ENCODE data around the gene SHE.
A peak's percentile ranks its signal among the peaks of the same experiment; 100 is the strongest.
"Not testable (repeated sequence)": the region's sequence is repeated elsewhere in the genome, so short reads cannot be mapped to it uniquely, and the experiment has no call there.

Gene SHE

DNA sequence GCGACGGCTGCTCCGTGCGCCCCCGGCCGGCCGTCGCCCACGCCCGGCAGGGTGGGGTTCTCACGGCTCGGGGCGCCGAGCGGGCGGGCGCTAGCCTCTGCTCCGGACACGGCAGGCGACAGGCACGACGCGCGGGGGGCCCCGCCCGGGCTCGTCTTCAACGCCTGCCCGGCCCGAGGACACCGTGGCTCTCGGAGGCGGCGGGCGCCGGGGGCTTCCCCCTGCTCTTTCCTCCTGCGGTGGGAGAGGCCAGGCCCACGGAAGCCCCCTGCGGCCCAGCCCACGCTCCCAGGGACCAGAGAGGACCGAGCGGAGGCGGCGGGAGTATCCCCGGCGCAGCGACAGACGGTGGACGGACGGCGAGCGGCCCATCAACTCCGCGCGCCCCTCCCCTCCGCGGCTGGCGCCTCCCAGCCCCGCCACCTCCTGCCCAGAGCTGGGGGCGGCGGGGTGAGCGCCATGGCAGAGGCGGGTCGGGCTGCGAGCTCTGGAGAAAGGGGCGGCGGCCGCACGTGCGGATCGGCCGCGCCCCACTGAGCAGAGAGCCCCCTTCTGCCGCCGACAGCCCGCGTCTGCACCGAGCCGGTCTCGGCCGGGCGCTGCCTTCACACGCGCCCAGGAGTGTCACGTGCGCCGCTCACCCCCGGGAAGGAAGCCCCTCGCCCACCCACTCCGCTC, at the start of gene SHE, which contains the start of gene TDRD10:
Gene SHE (minus strand): TSS at position 347 of the 678 bp plus-strand sequence. CDS start 386 bp downstream, outside the sequence.
Gene TDRD10 (plus strand): TSS at position 154 of the 678 bp plus-strand sequence. CDS start 4,685 bp downstream, outside the sequence.
- no peak for TF ChIP-seq GATA1 (IDR thresholded peaks at IDR 0.05; ENCODE audit: low read depth, low read length)
- no peak for TF ChIP-seq POLR2A (IDR thresholded peaks at IDR 0.05; ENCODE audit: low read length)
- DNase-seq = no peak

DNA sequence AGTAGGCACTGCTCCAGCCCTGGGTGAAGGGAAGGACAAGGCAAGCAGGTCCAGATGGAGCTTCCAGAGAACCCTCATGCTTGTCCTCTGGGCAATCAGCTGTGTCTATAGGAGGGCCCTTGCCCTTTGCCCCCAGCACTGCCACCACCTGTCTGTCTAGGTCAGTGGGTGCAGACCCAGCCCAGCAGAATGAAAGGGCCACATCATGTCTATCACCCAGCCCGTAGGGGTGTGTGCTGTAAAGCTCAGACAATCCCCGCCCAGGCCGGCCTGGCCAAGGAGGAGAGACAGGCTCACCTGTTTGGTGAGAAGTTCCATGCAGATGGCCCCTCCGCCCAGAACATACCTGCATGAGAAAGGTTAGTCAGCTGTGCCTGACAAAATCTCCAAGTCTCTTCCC, 49.3 kb upstream of the SHE start:
- DNase-seq = no peak
- TF ChIP-seq GATA1 (IDR thresholded peaks at IDR 0.05; ENCODE audit: low read depth, low read length) = no peak
- no peak for TF ChIP-seq POLR2A (IDR thresholded peaks at IDR 0.05; ENCODE audit: low read length)

DNA sequence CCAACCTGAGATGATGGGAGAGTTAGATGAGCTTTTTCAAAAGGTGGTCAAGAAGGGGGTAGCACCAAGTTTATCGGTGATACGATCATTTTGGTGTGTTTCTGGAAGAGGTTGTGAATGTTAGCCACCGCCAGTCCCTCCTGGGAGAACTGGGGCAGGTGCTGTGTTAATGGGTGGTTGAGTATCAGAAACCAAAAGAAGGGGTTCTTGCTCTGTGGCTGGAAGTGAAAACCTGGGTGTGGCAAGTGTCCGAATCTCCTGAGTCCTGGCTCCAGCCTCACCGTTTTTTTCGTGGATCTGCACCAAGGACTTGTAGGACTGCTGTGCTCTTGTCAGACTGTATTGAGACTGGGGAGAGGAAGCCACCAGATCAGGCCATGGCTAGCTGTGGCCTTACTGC, 48.4 kb upstream of the SHE start:
- TF ChIP-seq GATA1 (IDR thresholded peaks at IDR 0.05; ENCODE audit: low read depth, low read length) = no peak
- TF ChIP-seq POLR2A (IDR thresholded peaks at IDR 0.05; ENCODE audit: low read length) = no peak
- no peak for DNase-seq

DNA sequence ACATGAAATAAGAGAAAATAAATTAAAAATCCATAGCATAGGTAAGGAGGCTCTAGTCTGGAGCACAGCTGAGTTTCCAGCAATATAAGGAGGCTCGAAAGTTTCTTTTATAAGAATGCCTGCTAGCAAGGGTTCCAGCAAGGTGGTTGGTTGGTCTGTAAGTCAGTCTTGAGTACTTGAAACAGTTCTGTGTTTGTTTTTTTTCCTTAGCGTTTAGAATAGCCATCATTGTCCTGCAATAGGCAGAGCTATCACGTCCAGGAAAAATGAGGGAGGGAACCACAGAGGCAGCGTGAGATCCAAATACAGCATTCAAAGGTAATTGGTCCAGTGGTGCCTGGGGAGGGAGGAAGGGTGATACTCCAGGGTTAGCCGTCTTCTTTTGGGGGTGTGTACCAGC, 47.9 kb upstream of the SHE start:
- TF ChIP-seq GATA1 (IDR thresholded peaks at IDR 0.05; ENCODE audit: low read depth, low read length) (no peak), POLR2A (IDR thresholded peaks at IDR 0.05; ENCODE audit: low read length) (no peak)
- DNase-seq = no peak

DNA sequence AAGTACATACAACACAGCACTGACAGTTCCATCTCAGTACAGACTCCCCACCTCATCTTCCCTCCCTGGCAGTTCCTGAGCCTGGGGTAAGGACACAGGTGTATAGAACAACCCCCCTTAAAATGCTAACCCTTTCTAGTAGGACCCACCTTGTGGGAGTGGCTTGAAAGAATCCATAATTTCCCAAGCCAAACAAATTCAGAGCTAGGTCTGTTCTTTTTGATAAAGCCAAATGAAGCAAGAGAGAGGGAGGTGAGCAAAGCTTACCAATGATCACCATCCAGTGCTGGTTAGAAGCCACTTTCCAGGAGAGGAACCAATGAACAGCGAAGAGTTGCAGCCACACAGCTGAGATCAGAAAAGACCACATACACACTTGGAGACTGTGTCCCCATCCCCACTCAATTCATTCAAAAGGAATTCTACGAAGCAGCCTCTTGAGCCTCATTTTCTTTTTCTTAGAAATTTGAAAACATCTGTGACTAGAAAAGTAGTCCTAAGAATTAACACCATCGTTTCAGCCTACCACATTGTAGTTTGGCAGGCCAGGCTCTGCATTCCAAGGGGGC, 47.1 kb upstream of the SHE start:
- TF ChIP-seq POLR2A (IDR thresholded peaks at IDR 0.05; ENCODE audit: low read length) (no peak), GATA1 (IDR thresholded peaks at IDR 0.05; ENCODE audit: low read depth, low read length) (no peak)
- DNase-seq = no peak

DNA sequence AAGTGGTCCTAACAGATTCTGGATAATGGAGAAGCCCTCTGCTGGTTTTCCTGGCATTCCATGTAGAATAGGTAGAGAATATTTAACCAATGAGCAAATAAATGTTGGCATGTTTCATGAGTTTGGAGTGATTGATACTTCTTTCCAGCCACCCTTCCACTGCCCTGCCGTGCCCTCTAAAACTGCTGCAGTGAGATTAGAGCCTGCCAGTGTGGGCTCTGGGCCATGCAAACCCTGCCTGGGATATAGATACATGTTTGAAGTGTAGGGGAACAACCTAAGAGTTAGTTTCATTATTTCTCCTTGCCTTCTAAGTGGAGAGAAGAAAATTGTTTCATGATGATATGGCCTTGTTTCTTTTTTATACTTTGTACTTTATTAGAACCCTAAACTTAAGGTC, 45.8 kb upstream of the SHE start:
- TF ChIP-seq POLR2A (IDR thresholded peaks at IDR 0.05; ENCODE audit: low read length) (no peak), GATA1 (IDR thresholded peaks at IDR 0.05; ENCODE audit: low read depth, low read length) (no peak)
- DNase-seq = peak; percentile 30 to 38

DNA sequence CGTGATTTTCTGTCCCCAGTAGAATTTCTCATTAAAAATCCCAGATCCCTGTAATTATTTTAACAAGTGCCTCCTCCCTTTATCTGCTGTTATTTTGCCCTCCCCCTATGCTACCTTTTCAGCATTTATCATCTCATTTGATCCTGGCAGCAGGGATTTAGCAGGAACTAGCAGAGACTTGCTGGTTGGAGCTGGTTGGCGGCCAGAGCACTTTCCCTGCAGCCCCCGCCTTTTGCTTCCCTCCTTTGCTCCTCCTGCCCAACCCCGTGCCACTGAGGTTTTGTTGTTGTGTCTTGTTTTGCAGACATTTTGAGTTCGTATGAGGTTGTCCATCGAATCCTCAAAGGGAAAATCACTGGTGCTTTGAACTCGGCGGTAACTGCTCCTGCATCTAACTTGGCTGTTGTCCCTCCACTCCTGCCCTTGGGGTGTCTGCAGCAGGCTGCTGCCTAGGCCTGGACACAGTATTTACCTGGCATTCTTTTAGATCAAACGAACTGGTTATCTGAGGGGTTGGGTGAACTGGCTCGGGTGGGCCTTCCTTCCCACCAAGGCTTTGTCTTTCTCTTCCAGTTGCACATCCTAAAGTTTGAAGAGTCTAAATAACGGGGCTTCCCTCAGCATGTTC, 45.0 kb upstream of the SHE start:
- DNase-seq = no peak
- TF ChIP-seq POLR2A (IDR thresholded peaks at IDR 0.05; ENCODE audit: low read length) = no peak

DNA sequence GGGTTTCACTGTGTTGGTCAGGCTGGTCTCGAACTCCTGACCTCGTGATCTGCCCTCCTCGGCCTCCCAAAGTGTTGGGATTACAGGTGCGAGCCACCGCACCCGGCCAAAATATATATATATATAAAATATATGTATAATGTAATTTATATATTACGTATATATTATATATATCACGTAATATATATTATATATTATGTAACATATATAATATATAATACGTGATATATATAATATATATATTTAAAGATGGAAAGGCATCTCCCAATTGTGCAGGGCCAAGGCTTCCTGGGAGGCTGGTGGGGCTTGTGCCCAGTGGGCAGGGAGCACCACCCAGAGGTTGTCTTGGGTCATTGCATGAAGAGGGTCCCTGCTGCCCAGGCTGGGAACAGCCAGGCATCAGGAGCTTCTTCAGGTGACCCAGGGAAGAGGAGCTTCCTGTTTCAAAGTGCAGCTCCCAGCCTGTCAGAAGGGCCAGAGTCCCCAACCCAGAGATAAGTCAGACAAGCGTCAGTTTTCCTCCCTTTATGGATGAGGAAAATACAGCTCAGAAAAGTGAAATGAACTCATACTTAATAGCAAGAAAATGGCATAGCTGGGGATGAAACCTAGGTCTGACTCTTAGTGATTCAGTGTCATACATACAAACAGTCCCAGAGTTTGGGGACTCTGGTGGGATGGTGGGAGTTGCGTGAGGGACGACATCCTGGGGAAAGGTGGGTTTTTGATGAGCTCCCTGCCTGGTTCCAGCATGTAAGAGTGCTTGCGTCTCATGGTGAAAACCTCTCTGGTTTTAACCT, 44.3 kb upstream of the SHE start:
- TF ChIP-seq POLR2A (IDR thresholded peaks at IDR 0.05; ENCODE audit: low read length) (no peak), GATA1 (IDR thresholded peaks at IDR 0.05; ENCODE audit: low read depth, low read length) (no peak)
- peak; percentile 54 to 71 for DNase-seq

DNA sequence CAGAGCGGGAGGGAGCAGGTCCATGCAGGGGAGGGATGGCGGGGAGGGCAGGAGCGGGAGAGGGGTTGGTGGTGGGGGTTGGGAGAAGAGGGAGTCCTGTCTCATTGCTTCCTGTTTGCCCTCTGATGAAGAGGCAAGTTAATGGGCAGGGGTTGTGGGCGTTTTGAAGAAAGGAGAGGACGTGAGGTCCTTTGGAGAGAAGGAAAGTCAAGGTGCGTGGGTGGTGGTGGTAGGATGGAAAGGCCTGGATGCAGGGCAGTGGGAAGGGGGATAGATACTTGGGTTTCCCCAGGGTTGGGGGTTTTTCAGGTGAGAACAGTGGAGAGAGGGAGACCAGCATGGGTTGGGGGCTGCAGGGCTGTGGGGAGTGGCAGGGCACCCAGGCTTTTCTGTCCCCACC, 39.0 kb upstream of the SHE start:
- TF ChIP-seq GATA1 (IDR thresholded peaks at IDR 0.05; ENCODE audit: low read depth, low read length) (no peak), POLR2A (IDR thresholded peaks at IDR 0.05; ENCODE audit: low read length) (no peak)

DNA sequence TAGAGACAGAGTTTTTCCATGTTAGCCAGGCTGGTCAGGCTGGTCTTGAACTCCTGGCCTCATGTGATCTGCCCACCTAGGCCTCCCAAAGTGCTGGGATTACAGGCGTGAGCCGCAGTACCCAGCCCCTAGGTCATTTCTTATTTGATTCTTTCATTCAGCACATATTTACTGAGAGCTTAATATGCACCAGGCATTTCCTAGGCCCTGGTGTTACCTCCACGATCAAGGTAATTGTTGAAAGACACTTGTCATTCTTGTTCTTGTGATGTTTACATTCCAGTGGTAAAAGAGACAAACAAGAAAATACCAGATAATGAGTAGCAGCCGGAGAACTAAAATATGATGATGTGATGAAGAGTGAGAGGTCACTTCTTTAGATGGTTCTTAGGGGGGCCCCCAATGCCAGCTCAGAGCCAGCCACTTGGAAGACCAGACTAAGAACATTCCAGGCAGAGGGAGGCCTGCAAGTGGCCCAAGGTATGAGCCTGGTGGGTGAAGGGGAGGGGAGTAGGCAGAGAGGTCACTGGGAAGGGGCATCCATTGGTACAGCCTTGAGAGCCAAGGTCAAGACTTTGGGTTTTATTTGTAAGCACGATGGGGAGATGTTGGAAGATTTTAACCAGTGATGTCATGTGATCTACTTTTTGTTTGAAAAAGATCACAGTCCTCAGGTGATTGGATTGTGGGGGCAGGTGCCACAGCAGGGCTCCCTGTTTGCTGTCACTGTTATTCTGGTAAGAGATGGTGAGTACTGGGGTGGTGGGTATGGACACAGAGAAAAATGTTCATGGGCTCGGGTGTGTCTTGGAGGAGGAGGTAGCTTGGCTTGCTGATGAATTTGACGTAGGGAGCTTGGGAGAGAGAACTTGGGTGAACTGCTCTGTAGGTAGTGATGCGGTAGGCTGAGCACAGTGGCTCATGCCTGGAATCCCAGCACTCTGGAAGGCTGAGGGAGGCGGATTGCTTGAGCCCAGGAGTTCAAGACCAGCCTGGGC, 37.6 kb upstream of the SHE start:
- TF ChIP-seq POLR2A (IDR thresholded peaks at IDR 0.05; ENCODE audit: low read length) (no peak), GATA1 (IDR thresholded peaks at IDR 0.05; ENCODE audit: low read depth, low read length) (no peak)
- DNase-seq = no peak

More for the DNA sequence above, 39.0 kb upstream of the SHE start:
- DNase-seq = no peak

DNA sequence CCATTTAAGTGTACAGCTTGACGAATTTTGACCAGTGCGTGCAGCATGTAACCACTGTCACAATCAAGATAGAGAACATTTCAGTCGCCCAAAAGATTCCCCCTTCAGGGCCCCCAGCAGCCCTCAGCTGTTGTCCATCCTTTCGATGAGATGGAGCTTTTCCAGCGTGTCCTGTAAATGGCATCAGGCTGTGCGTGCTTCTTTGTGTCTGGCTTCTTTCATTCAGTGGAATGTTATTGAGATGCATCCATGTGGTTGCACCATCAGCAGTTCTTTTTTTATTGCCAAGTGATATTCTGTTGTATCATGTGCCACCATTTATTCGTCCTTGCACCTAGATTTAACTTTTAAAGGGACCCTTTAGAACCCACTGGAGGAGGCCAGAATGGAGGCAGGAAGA, 34.4 kb upstream of the SHE start:
- DNase-seq = no peak

DNA sequence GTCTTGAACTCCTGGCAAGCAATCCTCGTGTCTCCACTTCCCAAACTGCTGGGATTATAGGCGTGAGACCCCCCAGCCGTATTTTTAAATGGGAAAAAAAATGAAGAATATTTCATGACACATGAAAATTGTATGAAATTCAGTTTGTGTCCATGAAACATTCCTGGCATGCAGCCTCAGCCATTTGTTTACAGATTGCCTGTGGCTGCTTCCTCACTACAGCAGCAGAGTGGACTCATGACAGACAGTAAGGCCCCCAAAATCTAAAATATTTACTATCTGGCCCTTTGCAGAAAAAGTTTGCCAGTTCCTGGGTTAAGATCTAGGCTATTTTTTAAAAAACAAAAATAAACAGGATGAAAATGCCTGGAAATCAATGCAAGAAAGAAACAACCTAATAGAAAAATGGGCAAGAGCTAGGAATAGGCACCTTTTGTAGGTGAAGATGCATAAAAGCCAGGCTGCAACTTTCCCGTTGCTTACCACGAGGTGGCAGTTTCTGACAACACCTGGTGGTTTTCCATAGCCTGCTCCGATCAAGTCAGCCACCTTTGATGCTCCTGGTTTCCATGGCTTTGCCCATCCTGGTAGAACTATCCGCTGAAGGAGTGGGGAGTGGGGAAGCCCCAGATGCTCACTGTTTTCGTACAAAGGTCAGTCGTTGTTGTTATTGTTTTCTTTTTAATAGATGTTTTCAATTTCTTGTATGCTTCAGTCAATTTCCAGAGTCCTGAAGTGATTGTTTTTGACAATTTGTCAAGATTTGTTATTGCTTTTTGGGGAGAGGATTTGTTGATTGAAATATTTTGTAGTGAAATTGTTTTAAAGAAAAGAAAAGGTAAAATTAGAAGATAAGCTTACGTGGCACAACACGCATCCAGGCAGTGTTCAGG, 32.0 kb upstream of the SHE start:
- TF ChIP-seq POLR2A (IDR thresholded peaks at IDR 0.05; ENCODE audit: low read length) (no peak), GATA1 (IDR thresholded peaks at IDR 0.05; ENCODE audit: low read depth, low read length) (no peak)
- peak in 1 of 2 experiments; percentile 21 for DNase-seq

More for the DNA sequence above, 34.4 kb upstream of the SHE start:
- TF ChIP-seq GATA1 (IDR thresholded peaks at IDR 0.05; ENCODE audit: low read depth, low read length) (no peak), POLR2A (IDR thresholded peaks at IDR 0.05; ENCODE audit: low read length) (no peak)

DNA sequence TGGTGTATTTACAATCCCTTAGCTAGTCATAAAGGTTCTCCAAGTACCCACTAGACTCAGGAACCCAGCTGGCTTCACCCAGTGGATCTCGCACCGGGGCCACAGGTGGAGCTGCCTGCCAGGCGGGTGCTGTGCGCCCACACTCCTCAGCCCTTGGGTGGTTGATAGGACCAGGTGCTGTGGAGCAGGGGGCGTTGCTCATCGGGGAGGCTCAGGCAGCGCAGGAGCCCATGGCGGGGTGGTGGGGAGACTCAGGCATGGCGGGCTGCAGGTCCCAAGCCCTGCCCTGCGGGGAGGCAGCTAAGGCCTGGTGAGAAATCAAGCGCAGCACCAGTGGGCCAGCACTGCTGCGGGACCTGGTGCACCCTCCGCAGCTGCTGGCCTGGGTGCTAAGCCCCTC, 29.7 kb upstream of the SHE start:
- not testable (repeated sequence) for DNase-seq
